GM21367 (cell line): ENCODE data around the gene HSPA12B.

Experiments used
- ATAC-seq: cut with Tn5 transposase; IDR thresholded peaks from one replicate; pipeline ENCODE4 v1.9.1; 2021; ENCODE audit not compliant: unreplicated experiment

Gene HSPA12B

GRCh38 chr20:3728354-3728753 lies 4.1 kb upstream of the HSPA12B start:
- ATAC-seq: no peak

GRCh38 chr20:3728876-3729275 lies 3.6 kb upstream of the HSPA12B start:
- ATAC-seq: no peak

GRCh38 chr20:3729378-3729777 lies 3.1 kb upstream of the HSPA12B start:
- ATAC-seq: no peak

GRCh38 chr20:3729811-3730540 lies 2.5 kb upstream of the HSPA12B start:
- ATAC-seq: no peak

GRCh38 chr20:3730803-3731672 lies 1.4 kb upstream of the HSPA12B start:
- no peak for ATAC-seq

- ATAC-seq: no peak
These were observed 550 bp upstream of the HSPA12B start for GRCh38 chr20:3731944-3732326.

- ATAC-seq: no peak
These were observed 872 bp downstream of the HSPA12B start for GRCh38 chr20:3733119-3733995.

GRCh38 chr20:3734111-3734843 lies 1.8 kb downstream of the HSPA12B start:
- ATAC-seq: no peak

- ATAC-seq: no peak
These were observed 3.3 kb downstream of the HSPA12B start for GRCh38 chr20:3735768-3736167.

GRCh38 chr20:3738111-3739053 lies 5.9 kb downstream of the HSPA12B start:
- no peak for ATAC-seq

GRCh38 chr20:3739054-3739925 lies 6.8 kb downstream of the HSPA12B start:
- ATAC-seq: no peak

- ATAC-seq: no peak
These were observed 7.5 kb downstream of the HSPA12B start for GRCh38 chr20:3739926-3740451.

GRCh38 chr20:3740615-3741301 lies 8.3 kb downstream of the HSPA12B start:
- no peak for ATAC-seq

- no peak for ATAC-seq
These were observed 9.5 kb downstream of the HSPA12B start for GRCh38 chr20:3741836-3742458.

GRCh38 chr20:3743251-3743650 lies 10.8 kb downstream of the HSPA12B start:
- ATAC-seq: no peak

GRCh38 chr20:3744037-3744436 lies 11.6 kb downstream of the HSPA12B start:
- ATAC-seq: no peak
